GM12878 (cell line): ENCODE data around the gene EFCC1. TPM values are rescaled to one million over a fixed set of nuclear protein-coding genes. Genes with fewer than 3 reads are reported as not detected.

Experiments used
- ATAC-seq: fragments of 200-7000 bp; cut with Tn5 transposase; 3 replicates; pipeline ENCODE4 v1.9.1; 2020; ENCODE audit warnings: mild to moderate bottlenecking, moderate library complexity
- BruUV-seq: library from RNA; stranded (reverse); fragments of 400-500 nt; replicated peaks from 2 replicates; lab custom pipeline; 2021; lab: Mats Ljungman, UMichigan
- CTCF ChIA-PET: fragments of 300-600 bp; sonication (Branson Sonifier 250); formaldehyde crosslinking; extraction: SDS; loops from one replicate; lab custom pipeline; 2021; ENCODE audit warnings: inconsistent platforms; lab: Yijun Ruan, JAX
- POLR2A ChIA-PET: fragments of 350-600 bp; formaldehyde crosslinking; extraction: SDS; loops from one replicate; lab custom pipeline; 2021; ENCODE audit warnings: inconsistent platforms; lab: Charles Lee
- RAD21 ChIA-PET: fragments of 300-600 bp; sonication (Branson Sonifier 250); formaldehyde crosslinking; loops from one replicate; lab custom pipeline; 2023; ENCODE audit warnings: antibody characterized with exemption; ENCODE audit not compliant: unreplicated experiment; lab: Charles Lee
- SMC1A ChIA-PET: fragments of 300-600 bp; sonication (Branson Sonifier 250); formaldehyde crosslinking; loops from one replicate; lab custom pipeline; 2023; ENCODE audit not compliant: unreplicated experiment, uncharacterized antibody; lab: Charles Lee
- DNase-seq: peaks from one replicate; pipeline ENCODE4 v3.0.0-alpha.2; 2011; ENCODE audit warnings: low read depth, low spot score
- FAIRE-seq: peaks from 3 replicates; lab custom pipeline; 2011; peaks lifted over from hg19 to GRCh38; lab: Jason Lieb, UNC
- H2AFZ ChIP-seq: 2 replicates; pipeline ENCODE4 v1.6.0; 2011; ENCODE audit warnings: low read depth, low read length, control low read depth; ENCODE audit not compliant: control insufficient read depth
- H3K27ac ChIP-seq: 2 replicates; pipeline ENCODE4 v1.5.1; 2011; ENCODE audit warnings: control low read depth; ENCODE audit not compliant: control insufficient read depth, insufficient read depth
- H3K27me3 ChIP-seq, 2 experiments: replicated peaks in 1 of 2; 2 replicates each; pipeline versions ENCODE4 v1.6.0 to v1.6.1; 2011; ENCODE audit warnings: low read length in 1 of 2; ENCODE audit not compliant: control insufficient read depth in 2 of 2, insufficient read depth in 2 of 2
- H3K36me3 ChIP-seq, 2 experiments: 2 replicates each; pipeline ENCODE4 v1.5.1; 2011; ENCODE audit warnings: low read length in 1 of 2; ENCODE audit not compliant: control insufficient read depth in 2 of 2, insufficient read depth in 2 of 2
- H3K4me1 ChIP-seq: 2 replicates; pipeline ENCODE4 v1.6.1; 2011; ENCODE audit warnings: mild to moderate bottlenecking, low read length, moderate library complexity, mixed read lengths; ENCODE audit not compliant: control insufficient read depth, insufficient read depth
- H3K4me2 ChIP-seq: 2 replicates; pipeline ENCODE4 v1.6.0; 2011; ENCODE audit warnings: control low read depth; ENCODE audit not compliant: control insufficient read depth, insufficient read depth
- H3K4me3 ChIP-seq: fragments of 200-600 bp; sonication (generic); 2 replicates; pipeline ENCODE4 v1.5.1; 2016
- H3K79me2 ChIP-seq: 2 replicates; pipeline ENCODE4 v1.6.0; 2011; ENCODE audit warnings: low read length; ENCODE audit not compliant: control insufficient read depth, insufficient read depth
- H3K9ac ChIP-seq: 2 replicates; pipeline ENCODE4 v1.8.0; 2011; ENCODE audit warnings: low read length, control low read depth, mixed read lengths; ENCODE audit not compliant: control insufficient read depth, insufficient read depth
- H3K9me3 ChIP-seq: replicated peaks from 3 replicates; pipeline ENCODE4 v1.5.1; 2011; ENCODE audit warnings: mild to moderate bottlenecking, low read length; ENCODE audit not compliant: control insufficient read depth, insufficient read depth
- H4K20me1 ChIP-seq: 2 replicates; pipeline ENCODE4 v1.6.0; 2011; ENCODE audit not compliant: control insufficient read depth, insufficient read depth
- BCLAF1 ChIP-seq: fragments of 450-650 bp; IDR thresholded peaks from 2 replicates; pipeline ENCODE4 v1.6.1; 2017; ENCODE audit warnings: antibody characterized with exemption, mild to moderate bottlenecking, moderate library complexity
- BMI1 ChIP-seq: fragments of 450-650 bp; IDR thresholded peaks from 2 replicates; pipeline ENCODE4 v1.6.1; 2016; ENCODE audit warnings: mild to moderate bottlenecking, moderate library complexity, borderline replicate concordance
- CHD2 ChIP-seq: IDR thresholded peaks from 2 replicates; pipeline ENCODE4 v1.6.1; 2011; ENCODE audit warnings: low read depth, low read length, improper control_type of control experiment, borderline replicate concordance
- CTCF ChIP-seq, 3 experiments: IDR thresholded peaks in 2 of 3; conservative IDR thresholded peaks in 1 of 3; 2 replicates each; pipeline ENCODE4 v1.5.1; 2011; ENCODE audit warnings: low read depth in 3 of 3, low read length in 3 of 3, mild to moderate bottlenecking in 3 of 3, control low read depth in 2 of 3, moderate library complexity in 2 of 3, inconsistent platforms in 1 of 3, mixed read lengths in 1 of 3; ENCODE audit not compliant: control insufficient read depth in 2 of 3, insufficient read depth in 1 of 3; ENCODE audit errors: extremely low read depth in 1 of 3
- GABPA ChIP-seq: IDR thresholded peaks from 2 replicates; pipeline ENCODE4 v1.6.1; 2014; ENCODE audit warnings: antibody characterized with exemption, low read depth, mild to moderate bottlenecking, inconsistent platforms
- HDAC2 ChIP-seq: fragments of 200-600 bp; sonication (generic); IDR thresholded peaks from 2 replicates; pipeline ENCODE4 v1.6.1; 2017
- IKZF2 ChIP-seq, 2 experiments: fragments of 450-650 bp; IDR thresholded peaks; 2 replicates each; pipeline ENCODE4 v1.6.1; 2017; ENCODE audit warnings: mild to moderate bottlenecking in 2 of 2, moderate library complexity in 2 of 2
- JUNB ChIP-seq: IDR thresholded peaks from 2 replicates; pipeline ENCODE4 v1.6.1; 2016; ENCODE audit warnings: antibody characterized with exemption, mild to moderate bottlenecking
- MYC ChIP-seq: IDR thresholded peaks from 2 replicates; pipeline ENCODE4 v1.6.1; 2011; ENCODE audit warnings: mild to moderate bottlenecking, low read length, moderate library complexity, inconsistent platforms; ENCODE audit not compliant: insufficient read depth, insufficient replicate concordance, insufficient read length, severe bottlenecking
- RAD51 ChIP-seq: fragments of 450-650 bp; IDR thresholded peaks from 2 replicates; pipeline ENCODE4 v1.6.1; 2016; ENCODE audit warnings: moderate library complexity, mild to moderate bottlenecking, inconsistent platforms
- RBBP5 ChIP-seq: fragments of 200-600 bp; sonication (generic); conservative IDR thresholded peaks from 2 replicates; pipeline ENCODE4 v1.6.1; 2016
- SIN3A ChIP-seq: IDR thresholded peaks from 2 replicates; pipeline ENCODE4 v1.6.1; 2012; ENCODE audit warnings: low read depth, low read length, improper control_type of control experiment
- SMC3 ChIP-seq: IDR thresholded peaks from 2 replicates; pipeline ENCODE4 v1.6.1; 2011; ENCODE audit warnings: low read length, improper control_type of control experiment, borderline replicate concordance
- SP1 ChIP-seq: IDR thresholded peaks from one replicate; pipeline ENCODE4 v1.6.1; 2011; ENCODE audit warnings: low read depth, low read length
- SREBF2 ChIP-seq: IDR thresholded peaks from 2 replicates; pipeline ENCODE4 v1.6.1; 2012; ENCODE audit warnings: mild to moderate bottlenecking, low read length
- ZBTB11 ChIP-seq: fragments of 450-650 bp; formaldehyde crosslinking; IDR thresholded peaks from 2 replicates; pipeline ENCODE4 v1.5.0; 2022; ENCODE audit warnings: mild to moderate bottlenecking, missing genetic modification characterization
- WGBS: methylation state at CpG from one replicate; pipeline ENCODE4 v1.1.6; 2016; ENCODE audit warnings: low lambda C conversion rate; ENCODE audit not compliant: insufficient replicate concordance, insufficient coverage; ENCODE audit errors: missing lambda C conversion rate; 5-methylcytosine and 5-hydroxymethylcytosine counted together
- in situ Hi-C: fragments of 300-500 bp; cut with MboI; formaldehyde crosslinking; loops from 9 replicates; pipeline ENCODE4 v1.14.3; 2018; ENCODE audit warnings: mixed read lengths
- intact Hi-C: fragments of 100-400 bp; cut with micrococcal nuclease; formaldehyde crosslinking; loops from one replicate; pipeline ENCODE4 v1.14.2; 2022; ENCODE audit not compliant: unreplicated experiment
- polyA plus RNA-seq, 11 experiments: library from polyadenylated mRNA; depleted of rRNA in 4 of 11; unstranded in 6 of 11; stranded (reverse) in 5 of 11; fragments of >200 nt; fragmentation: Nextera tagmentation in 4 of 11; fragmentation: Illumina TruSeq in 1 of 11; extraction: Ambion mirVana in 4 of 11; extraction: Trizol in 1 of 11; gene quantifications; 1 replicate in 1 of 11; 2 replicates in 10 of 11; pipeline versions ENCODE4 v1.2.1 to v1.2.3, GENCODE V29; 2011 to 2016; ENCODE audit warnings: inconsistent platforms in 2 of 11, missing spikeins in 2 of 11, low read depth in 1 of 11
- total RNA-seq, 4 experiments: library from RNA; depleted of rRNA in 3 of 4; stranded (reverse); fragments of >200 nt in 3 of 4; fragmentation: Illumina TruSeq in 1 of 4; extraction: Trizol in 1 of 4; gene quantifications; 2 replicates each; pipeline versions ENCODE4 v1.2.1 to v1.2.3, GENCODE V29; 2013 to 2021

Gene EFCC1
- total and polyA plus RNA-seq, 10 of the 15 experiments (the other 5 are each of a cell fraction or from before 2014, with no cell fraction given), result not detected

GRCh38 chr3:128991355-128991895, 9.7 kb upstream of the EFCC1 start (continued):
- TF ChIP-seq BCLAF1, result no peak
- no peak for TF ChIP-seq HDAC2
- no peak for TF ChIP-seq ZBTB11

GRCh38 chr3:128992926-128993460, 8.1 kb upstream of the EFCC1 start:
- H3K36me3 ChIP-seq, result no peaks in the 10 kb centered on the region

More at GRCh38 chr3:128992926-128993460, 8.1 kb upstream of the EFCC1 start:
- ChIA-PET POLR2A (no interaction called here), CTCF (interaction anchor here (2.3 kb wide), 1 partner anchor 23 kb away, joined by 18 read pairs; no protein-coding TSS in a partner anchor), RAD21 (no interaction called here), SMC1A (no interaction called here)
- no peak for DNase-seq
- Histone ChIP-seq H3K27ac (no peak overlapping the region), H3K9me3 (no peaks in the 10 kb centered on the region; the same call in 2 of the 3 replicates), H3K9ac (no peak overlapping the region), H2AFZ (no peak overlapping the region), H3K4me3 (no peak overlapping the region), H4K20me1 (no peaks in the 10 kb centered on the region), H3K4me1 (0 out of 2 replicates have a peak, but pooled peaks cover 4% of the 10 kb centered on the region), H3K79me2 (no peaks in the 10 kb centered on the region), H3K4me2 (no peak overlapping the region), H3K27me3 (peaks cover 2 to 8% of the 10 kb centered on the region in 2 experiments)
- FAIRE-seq, result no peak
- in situ Hi-C loops, result no loop called here
- BruUV-seq, result no TSS peak
- WGBS, result 89% methylated on average over 20 of the region's 20 CpGs
- no peak for ATAC-seq
- intact Hi-C loops, result no loop called here
- TF ChIP-seq SMC3 (no peak), IKZF2 (IDR thresholded peaks at IDR 0.05) (no peak), CHD2 (no peak), GABPA (no peak), SIN3A (no peak), JUNB (no peak), SREBF2 (no peak), SP1 (no peak), RAD51 (no peak), RBBP5 (no peak), MYC (no peak), BMI1 (no peak), CTCF (IDR thresholded peaks at IDR 0.05 in 2 of 3, conservative IDR thresholded peaks at IDR 0.05 in 1 of 3; ENCODE audit: control insufficient read depth in 2 of 3, extremely low read depth in 1 of 3, insufficient read depth in 1 of 3, low read depth in 3 of 3, low read length in 3 of 3) (no peak)
